Astrocyte of the spinal cord (primary cell): ENCODE measurements around the gene DCTN1.
A peak's percentile ranks its signal among the peaks of the same experiment; 100 is the strongest.

Experiments used
- DNase-seq: peaks from one replicate; pipeline ENCODE4 v3.0.0; 2011; ENCODE audit warnings: low read depth, low spot score
- H3K4me3 ChIP-seq: 2 replicates; pipeline ENCODE4 v1.5.1; 2011; ENCODE audit warnings: low read depth, mild to moderate bottlenecking, low read length, moderate library complexity
- CTCF ChIP-seq: IDR thresholded peaks from 2 replicates; pipeline ENCODE4 v1.5.1; 2012; ENCODE audit warnings: low read depth, mild to moderate bottlenecking, low read length, inconsistent platforms
- in situ Hi-C: cut with HindIII; loops from 2 replicates; pipeline ENCODE4 v1.10.0; 2017; ENCODE audit warnings: low sequenced_read_pairs

The DCTN1 gene

GRCh38 chr2:74333896-74334586 lies 46.1 kb downstream of the DCTN1 start:
- TF ChIP-seq CTCF = no peak
- no peak for DNase-seq
- H3K4me3 ChIP-seq = no peak overlapping the region
- in situ Hi-C loops = no loop called here

GRCh38 chr2:74333175-74333574 lies 46.9 kb downstream of the DCTN1 start:
- peak; percentile 39 for DNase-seq
- TF ChIP-seq CTCF = peak; percentile 67
- in situ Hi-C loops = no loop called here
- H3K4me3 ChIP-seq = no peak overlapping the region

- in situ Hi-C loops = no loop called here
- no peak overlapping the region for H3K4me3 ChIP-seq
- TF ChIP-seq CTCF = no peak
- no peak for DNase-seq
Measured at GRCh38 chr2:74332550-74333174, 47.4 kb downstream of the DCTN1 start.

GRCh38 chr2:74328573-74328972 lies 51.5 kb downstream of the DCTN1 start:
- in situ Hi-C loops = no loop called here
- DNase-seq = no peak
- no peak for TF ChIP-seq CTCF
- H3K4me3 ChIP-seq = no peak overlapping the region

DNA sequence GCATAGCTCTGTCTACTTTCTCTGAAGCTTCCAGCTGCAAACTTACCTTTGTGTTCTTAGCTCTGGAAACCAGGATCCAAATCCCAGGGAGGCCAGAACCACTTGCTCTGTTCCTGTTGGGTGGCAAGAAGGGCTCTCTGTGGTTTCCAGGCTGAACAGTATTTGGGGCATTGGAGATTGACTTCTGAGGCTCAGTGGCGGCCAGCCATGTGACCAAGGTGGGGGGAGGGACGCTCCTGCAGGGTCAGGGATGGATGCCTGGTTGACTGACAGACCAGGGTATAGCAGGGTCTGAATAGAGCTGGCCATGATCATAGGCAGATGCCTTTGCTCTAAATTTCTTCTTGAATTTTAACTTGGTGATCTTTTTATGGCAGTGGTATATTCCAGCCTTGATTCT lies 52.0 kb downstream of the DCTN1 start:
- no peak overlapping the region for H3K4me3 ChIP-seq
- TF ChIP-seq CTCF = no peak
- in situ Hi-C loops = no loop called here
- DNase-seq = no peak

DNA sequence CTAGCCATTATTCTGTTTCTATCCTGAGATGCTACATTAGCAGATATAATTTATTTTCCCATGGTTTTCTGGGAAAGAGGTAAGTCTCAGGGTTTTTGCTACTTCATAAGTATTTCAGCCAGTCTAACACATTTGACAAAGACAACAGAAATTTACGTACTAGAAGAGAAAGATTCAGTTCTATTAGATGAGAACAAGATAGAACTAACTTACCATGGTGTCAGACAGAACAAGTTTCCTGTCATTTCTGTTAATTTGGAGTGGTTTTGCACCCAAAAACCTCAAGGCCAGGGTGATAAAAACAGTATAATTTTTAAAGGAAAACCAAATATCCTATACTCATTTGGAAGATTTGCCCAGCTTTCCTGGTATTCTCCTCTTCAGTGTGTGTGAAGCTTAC lies 52.5 kb downstream of the DCTN1 start:
- in situ Hi-C loops = no loop called here
- no peak overlapping the region for H3K4me3 ChIP-seq
- no peak for DNase-seq
- no peak for TF ChIP-seq CTCF
